OCI-LY3 (cell line): ENCODE results near the gene TMEM164.

Experiments used
- EZH2phosphoT487 ChIP-seq: fragments of 200-600 bp; shearing (Covaris generic); IDR thresholded peaks from 2 replicates; pipeline ENCODE4 v1.6.1; 2018; ENCODE audit warnings: antibody characterized with exemption, mixed run types, low read depth
- TF ChIP-seq, protein P1 (sequence below): fragments of 200-600, 300-600 bp; sonication (generic); IDR thresholded peaks from 2 replicates; pipeline ENCODE4 v1.5.1; 2014; ENCODE audit warnings: antibody characterized with exemption, low read length, low read depth

DNA sequence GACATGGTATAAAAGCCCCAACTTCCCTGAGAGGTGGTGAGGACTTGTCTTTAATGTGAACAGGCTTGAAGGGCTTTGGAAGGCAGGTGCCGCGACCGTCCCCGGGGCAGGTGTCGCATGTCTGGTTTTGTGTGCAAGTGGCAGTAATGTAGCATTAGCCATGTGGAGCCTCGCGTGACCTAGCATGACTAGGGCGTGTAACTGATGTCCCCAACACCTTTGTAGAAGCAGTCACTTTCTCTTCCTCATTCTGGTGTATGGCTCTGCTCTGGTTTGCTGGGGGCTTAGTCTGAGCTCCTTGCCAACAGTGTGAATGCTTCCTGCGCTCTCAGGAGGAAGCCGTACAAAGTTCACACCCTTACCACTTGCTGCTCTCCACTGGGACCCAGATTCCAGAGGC, 169.3 kb downstream of the TMEM164 start:
- TF ChIP-seq, protein P1, sequence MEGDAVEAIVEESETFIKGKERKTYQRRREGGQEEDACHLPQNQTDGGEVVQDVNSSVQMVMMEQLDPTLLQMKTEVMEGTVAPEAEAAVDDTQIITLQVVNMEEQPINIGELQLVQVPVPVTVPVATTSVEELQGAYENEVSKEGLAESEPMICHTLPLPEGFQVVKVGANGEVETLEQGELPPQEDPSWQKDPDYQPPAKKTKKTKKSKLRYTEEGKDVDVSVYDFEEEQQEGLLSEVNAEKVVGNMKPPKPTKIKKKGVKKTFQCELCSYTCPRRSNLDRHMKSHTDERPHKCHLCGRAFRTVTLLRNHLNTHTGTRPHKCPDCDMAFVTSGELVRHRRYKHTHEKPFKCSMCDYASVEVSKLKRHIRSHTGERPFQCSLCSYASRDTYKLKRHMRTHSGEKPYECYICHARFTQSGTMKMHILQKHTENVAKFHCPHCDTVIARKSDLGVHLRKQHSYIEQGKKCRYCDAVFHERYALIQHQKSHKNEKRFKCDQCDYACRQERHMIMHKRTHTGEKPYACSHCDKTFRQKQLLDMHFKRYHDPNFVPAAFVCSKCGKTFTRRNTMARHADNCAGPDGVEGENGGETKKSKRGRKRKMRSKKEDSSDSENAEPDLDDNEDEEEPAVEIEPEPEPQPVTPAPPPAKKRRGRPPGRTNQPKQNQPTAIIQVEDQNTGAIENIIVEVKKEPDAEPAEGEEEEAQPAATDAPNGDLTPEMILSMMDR: no peak
- no peak for TF ChIP-seq EZH2phosphoT487
